GM19238 (cell line): ENCODE results near the gene IL22RA2.
"Not testable (repeated sequence)": the region's sequence is repeated elsewhere in the genome, so short reads cannot be mapped to it uniquely, and the experiment has no call there.

Experiments used
- DNase-seq: peaks from one replicate; pipeline ENCODE4 v3.0.0; 2011; ENCODE audit warnings: low spot score; ENCODE audit not compliant: insufficient read length

Gene IL22RA2

GRCh38 chr6:137173501-137173900 is at the start of gene IL22RA2:
Gene IL22RA2, minus strand, starts transcription at chr6:137173644. Its CDS starts 11,895 bp downstream, at chr6:137161749.
- DNase-seq = no peak

GRCh38 chr6:137222381-137222780 is 48.9 kb upstream of the IL22RA2 start:
- no peak for DNase-seq

DNA sequence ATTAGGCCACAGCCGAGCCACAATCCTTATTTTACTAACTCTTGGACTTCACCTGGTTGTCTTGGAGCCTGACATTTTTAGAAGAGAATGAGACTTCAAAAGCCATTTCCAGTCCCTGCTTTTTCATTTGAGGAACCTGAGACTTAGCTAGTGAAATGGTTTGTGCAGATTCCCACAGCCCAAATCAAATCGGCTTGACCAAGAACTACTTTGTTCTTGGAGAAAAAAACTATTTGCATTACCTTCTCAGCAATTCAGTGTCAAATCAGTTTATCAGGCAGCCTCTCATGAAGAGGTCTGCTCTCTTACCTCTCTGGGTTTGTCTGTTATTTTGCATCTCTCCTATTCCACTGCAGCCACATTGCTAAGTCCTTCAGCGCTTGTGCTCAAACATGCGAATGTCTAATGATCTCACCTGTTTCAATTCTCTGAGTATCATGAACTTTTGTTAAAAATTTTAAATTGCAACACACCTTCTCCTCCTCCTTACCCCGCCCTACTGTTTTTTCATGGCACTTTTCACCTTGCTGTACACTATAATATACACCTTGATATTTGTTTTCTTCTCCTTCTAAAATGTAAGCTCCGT is 46.3 kb upstream of the IL22RA2 start:
- DNase-seq = no peak

- DNase-seq = peak; percentile 77
These were observed 45.6 kb upstream of the IL22RA2 start, which contains the start of gene IFNGR1 for GRCh38 chr6:137218917-137219663. Gene IFNGR1, minus strand, starts transcription at chr6:137219385. Its CDS starts 58 bp downstream, at chr6:137219327.

GRCh38 chr6:137218473-137218916 is 45.1 kb upstream of the IL22RA2 start:
- no peak for DNase-seq

- no peak for DNase-seq
These were observed 44.5 kb upstream of the IL22RA2 start for GRCh38 chr6:137217801-137218472.

GRCh38 chr6:137216875-137217553 is 43.6 kb upstream of the IL22RA2 start:
- no peak for DNase-seq

GRCh38 chr6:137216106-137216505 is 42.7 kb upstream of the IL22RA2 start:
- no peak for DNase-seq

DNA sequence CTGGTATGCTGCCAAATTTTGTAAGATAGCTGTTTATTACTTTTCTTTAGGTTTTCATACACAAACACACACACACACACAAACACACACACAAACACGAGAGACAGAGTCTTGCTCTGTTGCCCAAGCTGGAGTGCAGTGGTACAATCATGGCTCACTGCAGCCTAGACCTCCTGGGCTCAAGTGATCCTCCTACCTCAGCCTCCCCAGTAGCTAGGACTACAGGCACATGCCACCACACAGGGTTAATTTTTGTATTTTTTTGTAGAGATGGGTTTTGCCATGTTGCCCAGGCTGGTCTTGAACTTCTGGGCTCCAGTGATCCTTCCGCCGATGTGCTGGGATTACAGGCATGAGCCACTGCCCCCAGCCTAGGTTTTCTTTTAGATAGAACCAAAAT is 42.2 kb upstream of the IL22RA2 start:
- DNase-seq = not testable (repeated sequence)

DNA sequence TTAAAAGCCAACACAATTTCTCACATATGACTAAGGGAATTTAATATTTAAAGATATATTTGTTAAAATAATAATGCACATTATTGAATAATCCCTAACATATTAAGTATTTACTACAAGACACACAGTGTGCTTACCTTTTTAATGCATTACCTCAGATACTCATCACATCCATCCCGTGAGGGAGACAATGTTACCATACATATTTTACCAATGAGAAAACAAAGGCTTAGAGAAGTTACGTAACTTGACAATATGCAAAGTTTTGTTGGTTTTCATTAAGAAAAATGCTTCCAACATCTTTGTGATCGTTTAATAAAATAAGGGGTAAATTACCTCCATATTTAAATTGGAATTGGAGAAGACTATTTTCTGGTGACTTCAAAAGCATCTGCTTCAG is 41.5 kb upstream of the IL22RA2 start:
- no peak for DNase-seq

- DNase-seq = no peak
These were observed 40.4 kb upstream of the IL22RA2 start for GRCh38 chr6:137213813-137214212.

DNA sequence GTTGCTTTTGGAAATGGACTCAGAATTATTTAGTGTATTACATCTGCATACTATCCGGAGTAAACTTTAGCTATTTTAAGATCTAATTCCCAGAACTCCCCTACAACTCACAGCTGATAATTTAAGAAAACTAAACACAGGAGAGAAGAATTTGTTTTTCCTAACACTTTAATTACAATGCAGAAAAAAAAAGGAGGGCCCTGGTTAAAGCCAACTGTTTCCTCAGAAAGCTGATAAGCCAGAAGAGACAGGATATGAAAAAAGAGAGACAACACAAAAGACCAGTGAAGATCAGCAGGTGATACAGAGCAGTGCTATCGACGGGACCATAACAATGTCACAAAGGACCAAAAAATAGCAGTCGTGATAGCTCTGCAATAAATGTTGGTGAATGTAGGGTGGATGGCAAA is 39.9 kb upstream of the IL22RA2 start:
- no peak for DNase-seq

DNA sequence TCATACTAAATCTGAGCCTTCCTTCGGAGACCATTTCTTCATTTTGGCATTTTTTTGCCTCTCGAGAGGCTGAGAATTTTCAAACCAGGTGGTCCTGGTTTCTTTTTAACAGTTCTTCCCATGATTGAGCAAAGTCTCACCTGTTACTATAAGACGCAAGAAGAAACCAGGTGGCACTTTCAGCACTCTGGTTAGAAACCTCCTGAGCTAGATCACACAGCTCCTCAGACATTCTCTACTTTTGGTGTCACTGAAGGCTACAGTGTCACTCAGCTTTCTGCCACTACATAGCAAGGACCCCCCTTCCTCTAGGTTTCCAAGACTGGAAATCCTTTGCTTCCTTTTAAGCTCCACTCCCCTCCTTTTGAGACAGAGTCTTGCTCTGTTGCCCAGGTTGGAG is 38.5 kb upstream of the IL22RA2 start:
- DNase-seq = no peak

DNA sequence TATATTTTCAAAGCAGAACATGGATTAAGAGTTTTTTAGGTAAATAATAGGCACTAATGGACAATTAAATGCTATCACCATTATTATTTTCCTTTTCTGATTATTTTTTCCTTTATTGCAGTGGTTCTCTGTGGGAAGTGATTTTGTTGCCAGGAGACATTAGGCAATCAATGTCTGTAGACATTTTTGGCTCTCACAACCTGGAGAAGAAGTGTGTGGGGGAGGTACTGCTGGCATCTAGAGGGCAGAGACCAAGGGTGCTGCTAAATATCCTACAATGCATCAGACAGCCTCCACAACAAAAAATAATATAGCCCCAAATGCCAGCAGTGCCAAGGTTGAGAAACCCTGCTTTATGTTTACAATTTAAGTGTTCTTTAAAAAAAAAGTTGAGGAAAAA is 37.5 kb upstream of the IL22RA2 start:
- DNase-seq = no peak

DNA sequence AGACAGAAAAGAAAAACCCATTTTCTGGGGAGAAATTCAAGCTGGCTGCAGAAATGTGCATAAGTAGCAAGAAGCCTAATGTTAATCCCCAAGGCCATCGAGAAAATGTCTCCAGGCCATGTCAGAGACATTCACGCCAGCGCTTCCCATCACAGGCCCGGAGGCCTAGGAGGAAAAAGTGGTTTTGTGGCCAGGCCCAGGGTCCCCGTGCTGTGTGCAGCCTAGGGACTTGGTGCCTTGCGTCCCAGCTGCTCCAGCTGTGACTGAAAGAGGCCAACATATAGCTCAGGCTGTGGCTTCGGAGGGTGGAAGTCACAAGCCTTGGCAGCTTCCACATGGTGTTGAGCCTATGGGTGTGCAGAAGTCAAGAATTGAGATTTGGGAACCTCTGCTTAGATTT is 34.8 kb upstream of the IL22RA2 start:
- DNase-seq = no peak

DNA sequence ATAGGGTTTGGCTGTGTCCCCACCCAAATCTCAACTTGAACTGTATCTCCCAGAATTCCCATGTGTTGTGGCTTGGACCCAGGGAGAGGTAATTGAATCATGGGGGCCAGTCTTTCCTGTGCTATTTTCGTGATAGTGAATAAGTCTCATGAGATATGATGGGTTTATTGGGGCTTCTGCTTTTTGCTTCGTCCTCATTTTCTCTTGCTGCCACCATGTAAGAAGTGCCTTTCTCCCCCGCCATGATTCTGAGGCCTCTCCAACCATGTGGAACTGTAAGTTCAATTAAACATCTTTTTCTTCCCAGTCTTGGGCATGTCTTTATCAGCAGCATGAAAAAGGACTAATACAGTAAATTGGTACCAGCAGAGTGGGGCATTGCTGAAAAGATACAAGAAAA is 34.0 kb upstream of the IL22RA2 start:
- DNase-seq = not testable (repeated sequence)

DNA sequence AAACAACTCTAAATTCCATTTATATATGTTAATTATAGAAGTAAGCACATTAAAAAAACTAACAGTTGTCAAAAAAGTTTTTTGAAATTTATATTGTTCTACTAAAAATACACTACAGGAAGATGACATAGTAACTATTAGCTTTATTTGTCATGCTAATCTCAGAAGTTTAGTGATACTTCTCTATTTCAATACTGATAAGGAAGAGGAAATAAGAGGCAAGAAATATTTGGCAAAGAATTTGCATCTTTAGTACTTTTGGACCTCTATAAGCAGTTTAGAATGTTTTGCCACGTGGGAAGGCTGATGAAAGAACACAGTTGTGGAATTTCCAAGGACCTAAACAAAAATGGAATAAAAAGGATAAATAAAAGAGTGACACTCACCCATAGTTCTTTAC is 33.1 kb upstream of the IL22RA2 start:
- DNase-seq = no peak

- no peak for DNase-seq
These were observed 29.8 kb upstream of the IL22RA2 start for GRCh38 chr6:137203256-137203655.

- no peak for DNase-seq
These were observed 28.6 kb upstream of the IL22RA2 start for GRCh38 chr6:137202078-137202477.

- DNase-seq = no peak
These were observed 27.6 kb upstream of the IL22RA2 start for GRCh38 chr6:137201006-137201405.

DNA sequence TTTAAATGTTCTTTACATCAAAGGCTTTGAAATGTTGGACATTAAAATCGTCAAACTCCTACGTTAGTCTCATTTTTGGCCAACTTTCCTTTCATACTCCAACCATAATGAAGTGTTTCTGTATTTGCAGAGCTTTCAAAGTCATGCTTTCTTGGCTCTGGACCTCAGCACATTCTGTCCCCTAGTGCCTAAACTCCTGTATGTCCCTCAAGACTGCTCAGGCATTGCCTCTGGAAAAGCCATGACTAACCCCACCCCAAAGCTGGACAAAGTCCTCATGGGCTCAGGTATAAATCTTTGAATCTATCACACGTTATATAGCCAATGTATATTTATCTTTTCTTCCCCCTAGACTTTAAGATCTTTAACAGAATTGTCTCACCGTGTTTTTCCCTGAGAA is 26.8 kb upstream of the IL22RA2 start:
- no peak for DNase-seq
